ENCODE measurements around the gene NDFIP1. TPM values are rescaled to one million over a fixed set of nuclear protein-coding genes. Genes with fewer than 3 reads are reported as not detected.

Gene NDFIP1
- total and polyA plus RNA-seq, 2 of the 8 experiments (the other 6 are each of a cell fraction or from before 2014, with no cell fraction given): 8.8 to 27.1 TPM

- Histone ChIP-seq H3K23ac (ENCODE audit: insufficient read length) (no peak overlapping the region), H3K27me3 (replicated peaks in 1 of 4; ENCODE audit: control insufficient read depth in 3 of 4, extremely low read depth in 1 of 4, insufficient read depth in 3 of 4, low read length in 3 of 4) (peaks cover 0 to 2% (median 0%) of the 10 kb centered on the region in 4 experiments; a peak in 1 of 7 replicates), H2AK5ac (ENCODE audit: low read depth, low read length) (peak overlapping the region; percentile 43; the same call in 1 of the 2 replicates), H3K9me3 (ENCODE audit: insufficient read depth in 2 of 2, low read depth in 1 of 2, low read length in 1 of 2) (no peaks in the 10 kb centered on the region), H3K14ac (ENCODE audit: insufficient read length) (no peak overlapping the region), H2BK12ac (ENCODE audit: low read depth, low read length) (peak overlapping the region; percentile 69; the same call in 1 of the 2 replicates), H3K56ac (replicated peaks; ENCODE audit: insufficient read length, low read depth, low read length) (no peak overlapping the region), H3K36me3 (ENCODE audit: control insufficient read depth in 2 of 4, insufficient read depth in 4 of 4, low read length in 3 of 4) (no peaks in the 10 kb centered on the region), H4K20me1 (replicated peaks in 1 of 2; ENCODE audit: control insufficient read depth in 1 of 2, insufficient read depth in 2 of 2, low read length in 2 of 2) (no peaks in the 10 kb centered on the region), H3K79me2 (ENCODE audit: control insufficient read depth in 1 of 2, insufficient read depth in 2 of 2, low read length in 2 of 2) (no peaks in the 10 kb centered on the region), H4K5ac (ENCODE audit: insufficient read length, low read depth, low read length) (no peak overlapping the region), H3K9ac (replicated peaks in 1 of 4; ENCODE audit: extremely low read depth in 1 of 4, low read depth in 3 of 4, low read length in 3 of 4) (no peak overlapping the region), H3K4me1 (replicated peaks in 1 of 4; ENCODE audit: control insufficient read depth in 3 of 4, insufficient read depth in 4 of 4, low read length in 3 of 4) (peaks cover 0 to 3% (median 1%) of the 10 kb centered on the region in 4 experiments; a peak in 4 of 7 replicates), H3K4me2 (ENCODE audit: insufficient read depth in 1 of 2, low read depth in 2 of 2, low read length in 2 of 2) (peak overlapping the region in 1 of 2 experiments; percentile 32; a peak in 1 of 4 replicates), H3K79me1 (ENCODE audit: low read depth, low read length) (no peaks in the 10 kb centered on the region), H3K4me3 (ENCODE audit: extremely low read depth in 1 of 4, insufficient read depth in 2 of 4, low read depth in 3 of 4, low read length in 4 of 4) (no peak overlapping the region), H2AFZ (ENCODE audit: low read length) (no peak overlapping the region), H3K18ac (ENCODE audit: extremely low read depth, low read length) (peak overlapping the region; percentile 33; the same call in 1 of the 2 replicates), H3K23me2 (ENCODE audit: low read depth, low read length) (no peaks in the 10 kb centered on the region), H2BK20ac (ENCODE audit: low read length) (no peak overlapping the region), H3K27ac (ENCODE audit: low read depth, low read length) (no peak overlapping the region), H2BK15ac (ENCODE audit: low read length) (no peak overlapping the region), H2BK5ac (ENCODE audit: low read depth, low read length) (peak overlapping the region; percentile 62; the same call in 1 of the 2 replicates), H2BK120ac (replicated peaks; ENCODE audit: low read depth, low read length) (no peak overlapping the region), H4K91ac (replicated peaks; ENCODE audit: insufficient read length, low read length) (peak overlapping the region; percentile 56), H4K8ac (ENCODE audit: extremely low read depth, insufficient read depth, low read length) (no peak overlapping the region), H3K4ac (replicated peaks; ENCODE audit: insufficient read length, low read depth, low read length) (no peak overlapping the region)
- 83% methylated on average over 9 of the region's 9 CpGs; no CpG with 5 or more reads in 1 of the 2 experiments for WGBS, 2 experiments (ENCODE audit: extremely low coverage in 1 of 2, insufficient coverage in 1 of 2, insufficient read length in 1 of 2, insufficient replicate concordance in 2 of 2, low coverage in 1 of 2, low lambda C conversion rate in 2 of 2, missing lambda C conversion rate in 1 of 2)
- TF ChIP-seq FOSL1 (IDR thresholded peaks at IDR 0.05; ENCODE audit: insufficient read depth, low read depth, low read length) (no peak), TEAD4 (IDR thresholded peaks at IDR 0.05; ENCODE audit: low read depth, low read length) (peak; percentile 75; the same call in 1 of the 2 replicates)
- DNase-seq (ENCODE audit: low read depth in 1 of 2, low spot score in 2 of 2) (no peak), FAIRE-seq (no peak)
- CTCF ChIA-PET (ENCODE audit: partially characterized antibody): interaction anchor here (0.7 to 1.8 kb wide), 3 partner anchors 10 to 253 kb away, joined by 3 to 6 read pairs (median 3); no protein-coding TSS in a partner anchor
- POLR2A ChIA-PET (ENCODE audit: partially characterized antibody): interaction anchor here (0.7 to 1.8 kb wide), 4 partner anchors 8 to 32 kb away, joined by 3 to 4 read pairs (median 4); no protein-coding TSS in a partner anchor
Observed at GRCh38 chr5:142197098-142197497, 88.5 kb downstream of the NDFIP1 start.
